Ovary (tissue), 3 donors: ENCODE measurements around the gene PPP2R2B.

ENCODE experiments used
- EP300 ChIP-seq: sonication (generic); formaldehyde crosslinking; IDR thresholded peaks from one replicate; pipeline ENCODE4 v1.6.1; 2017; ENCODE audit warnings: antibody characterized with exemption
- TF ChIP-seq, protein P1 (sequence below), 3 donors: fragments of 450-650 bp in 2 of 3; fragments of 200-600 bp in 1 of 3; IDR thresholded peaks; one replicate each; pipeline versions ENCODE4 v1.5.1 to v1.8.0; 2016 to 2022; ENCODE audit warnings: antibody characterized with exemption in 3 of 3, mild to moderate bottlenecking in 1 of 3
- donor health status: DM: no; HTN: no; CAD: no.

DNA sequence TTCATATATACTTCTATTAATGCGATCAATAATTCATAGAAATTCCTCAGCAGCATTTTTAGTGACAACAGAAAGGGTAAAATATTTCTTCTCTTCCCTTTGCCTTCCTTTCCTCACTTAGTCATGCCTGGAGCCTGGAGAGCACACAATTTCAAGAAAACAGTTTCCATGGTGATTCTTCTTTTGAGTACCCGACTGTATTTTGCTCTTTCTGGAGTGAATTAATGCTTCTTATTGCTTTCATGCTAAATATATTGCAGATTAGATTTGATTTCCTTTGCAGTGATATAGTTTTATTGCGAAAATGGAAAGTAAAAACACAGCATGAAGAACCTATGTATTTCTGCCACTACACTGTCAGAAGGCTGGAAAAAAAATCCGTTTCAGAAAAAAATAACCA lies 153.5 kb downstream of the PPP2R2B start:
- TF ChIP-seq, protein P1, sequence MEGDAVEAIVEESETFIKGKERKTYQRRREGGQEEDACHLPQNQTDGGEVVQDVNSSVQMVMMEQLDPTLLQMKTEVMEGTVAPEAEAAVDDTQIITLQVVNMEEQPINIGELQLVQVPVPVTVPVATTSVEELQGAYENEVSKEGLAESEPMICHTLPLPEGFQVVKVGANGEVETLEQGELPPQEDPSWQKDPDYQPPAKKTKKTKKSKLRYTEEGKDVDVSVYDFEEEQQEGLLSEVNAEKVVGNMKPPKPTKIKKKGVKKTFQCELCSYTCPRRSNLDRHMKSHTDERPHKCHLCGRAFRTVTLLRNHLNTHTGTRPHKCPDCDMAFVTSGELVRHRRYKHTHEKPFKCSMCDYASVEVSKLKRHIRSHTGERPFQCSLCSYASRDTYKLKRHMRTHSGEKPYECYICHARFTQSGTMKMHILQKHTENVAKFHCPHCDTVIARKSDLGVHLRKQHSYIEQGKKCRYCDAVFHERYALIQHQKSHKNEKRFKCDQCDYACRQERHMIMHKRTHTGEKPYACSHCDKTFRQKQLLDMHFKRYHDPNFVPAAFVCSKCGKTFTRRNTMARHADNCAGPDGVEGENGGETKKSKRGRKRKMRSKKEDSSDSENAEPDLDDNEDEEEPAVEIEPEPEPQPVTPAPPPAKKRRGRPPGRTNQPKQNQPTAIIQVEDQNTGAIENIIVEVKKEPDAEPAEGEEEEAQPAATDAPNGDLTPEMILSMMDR (IDR thresholded peaks at IDR 0.05): no peak
- TF ChIP-seq EP300: no peak
